GM08714 (cell line): Measurements from ENCODE around the gene ANKRD17.

Source experiments
- H3K4me3 ChIP-seq: fragments of 200-500 bp; sonication (Bioruptor generic); 2 replicates; pipeline ENCODE4 v1.5.1; 2014; ENCODE audit warnings: mild to moderate bottlenecking, low read length, inconsistent platforms
- ZNF274 ChIP-seq: IDR thresholded peaks from 2 replicates; pipeline ENCODE4 v1.6.1; 2012; ENCODE audit warnings: mild to moderate bottlenecking, low read depth, low read length

Gene ANKRD17

DNA sequence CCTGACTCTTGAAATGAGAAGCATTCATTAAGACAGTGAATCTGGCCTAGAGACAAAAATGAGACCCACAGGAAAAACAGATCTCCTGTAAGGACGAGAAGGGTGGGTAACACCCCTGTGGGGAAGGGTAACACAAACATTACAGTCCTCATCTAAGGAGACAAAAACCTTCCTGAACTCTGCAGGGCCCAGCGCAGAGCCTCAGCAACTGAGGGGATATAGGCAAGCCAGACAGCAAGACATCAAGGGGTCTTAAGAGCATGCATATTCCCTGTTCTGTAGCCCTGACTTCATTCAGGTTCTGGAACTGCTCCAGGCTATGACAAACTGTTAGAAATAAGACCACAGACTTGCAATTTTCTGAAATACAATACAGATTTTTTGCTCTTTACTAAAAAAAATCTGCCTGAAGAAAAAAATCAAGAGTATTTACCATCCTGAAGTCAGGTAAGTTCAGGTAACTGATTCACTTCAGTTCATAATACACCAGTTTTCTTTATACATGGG is 204.6 kb downstream of the ANKRD17 start:
- no peak for TF ChIP-seq ZNF274
- H3K4me3 ChIP-seq = no peak overlapping the region

- TF ChIP-seq ZNF274 = no peak
- no peak overlapping the region for H3K4me3 ChIP-seq
Observed at GRCh38 chr4:73053076-73053475, 205.5 kb downstream of the ANKRD17 start.

DNA sequence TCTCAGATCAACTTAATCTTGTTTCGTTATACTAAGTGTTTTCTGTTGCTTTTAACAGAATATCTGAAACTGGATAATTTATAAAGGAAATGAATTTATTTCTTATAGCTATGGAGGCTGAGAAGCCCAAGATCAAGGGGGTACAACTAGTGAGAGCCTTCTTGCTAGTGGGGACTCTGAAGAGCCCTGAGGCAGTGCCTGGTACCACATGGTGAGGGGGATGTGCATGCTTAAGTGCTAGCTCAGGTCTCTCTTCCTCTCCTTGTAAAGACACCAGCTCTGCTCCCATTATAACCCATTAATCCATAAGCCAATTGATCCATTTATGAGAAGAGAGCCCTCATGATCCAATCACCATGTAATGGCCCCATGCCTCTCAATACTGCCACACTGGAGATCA is 207.0 kb downstream of the ANKRD17 start:
- TF ChIP-seq ZNF274 = no peak
- no peak overlapping the region for H3K4me3 ChIP-seq

- no peak for TF ChIP-seq ZNF274
Observed at GRCh38 chr4:73045879-73046278, 212.7 kb downstream of the ANKRD17 start.

DNA sequence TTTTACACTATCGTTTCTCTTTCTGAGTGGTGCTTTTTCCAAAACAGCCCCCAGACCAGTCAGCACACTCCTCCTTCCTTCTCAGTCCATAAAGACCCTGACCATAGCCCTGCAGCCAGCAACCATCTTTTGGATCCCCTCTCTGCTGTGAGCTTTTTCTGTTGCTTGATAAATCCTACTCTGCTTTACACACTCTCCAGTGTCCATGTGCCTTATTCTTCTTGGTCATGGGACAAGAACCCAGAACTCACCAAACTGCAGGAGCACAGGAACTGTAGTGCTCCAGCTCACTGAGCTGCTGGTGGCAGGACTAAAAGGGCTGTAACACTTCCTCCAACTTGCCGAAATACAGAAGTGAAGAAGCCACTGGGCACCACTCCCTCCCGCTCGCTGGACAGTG is 221.5 kb downstream of the ANKRD17 start:
- TF ChIP-seq ZNF274 = no peak
- H3K4me3 ChIP-seq = no peak overlapping the region

More at GRCh38 chr4:73045879-73046278, 212.7 kb downstream of the ANKRD17 start:
- no peak overlapping the region for H3K4me3 ChIP-seq

- H3K4me3 ChIP-seq = no peak overlapping the region
- TF ChIP-seq ZNF274 = no peak
Observed at GRCh38 chr4:73036123-73036522, 222.5 kb downstream of the ANKRD17 start.

DNA sequence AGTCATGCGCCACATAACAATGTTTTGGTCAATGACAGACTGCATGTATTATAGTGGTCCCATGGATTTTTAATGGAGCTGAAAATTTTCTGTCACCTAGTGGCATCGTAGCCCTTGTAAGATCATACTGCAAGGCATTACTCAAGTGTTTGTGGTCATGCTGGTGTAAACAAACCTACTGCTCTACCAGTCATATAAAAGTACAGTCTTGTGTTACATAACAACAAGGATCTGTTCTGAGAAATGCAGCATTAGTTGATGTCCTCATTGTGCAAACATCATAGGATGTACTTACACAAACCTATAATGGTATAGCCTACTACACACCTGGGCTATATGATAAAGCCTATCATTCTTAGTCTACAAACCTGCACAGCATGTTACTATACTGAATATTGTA is 223.7 kb downstream of the ANKRD17 start:
- no peak overlapping the region for H3K4me3 ChIP-seq
- TF ChIP-seq ZNF274 = no peak

- TF ChIP-seq ZNF274 = no peak
- H3K4me3 ChIP-seq = no peak overlapping the region
Observed at GRCh38 chr4:73028621-73029020, 230.0 kb downstream of the ANKRD17 start.
